Fibroblast of pulmonary artery (primary cell): ENCODE data around the gene UBE2E1.
A peak's percentile ranks its signal among the peaks of the same experiment; 100 is the strongest.
"Not testable (repeated sequence)": the region's sequence is repeated elsewhere in the genome, so short reads cannot be mapped to it uniquely, and the experiment has no call there.

Source experiments
- DNase-seq: peaks from one replicate; pipeline ENCODE4 v3.0.0-alpha.2; 2010; ENCODE audit warnings: low read depth
- H3K4me3 ChIP-seq: replicated peaks from 2 replicates; pipeline ENCODE4 v1.5.1; 2011; ENCODE audit warnings: low read depth, mild to moderate bottlenecking, control low read depth, low read length, moderate library complexity
- CTCF ChIP-seq: IDR thresholded peaks from 2 replicates; pipeline ENCODE4 v1.5.1; 2011; ENCODE audit warnings: mild to moderate bottlenecking, control low read depth, low read length, inconsistent platforms; ENCODE audit errors: missing control alignments

The UBE2E1 gene

DNA sequence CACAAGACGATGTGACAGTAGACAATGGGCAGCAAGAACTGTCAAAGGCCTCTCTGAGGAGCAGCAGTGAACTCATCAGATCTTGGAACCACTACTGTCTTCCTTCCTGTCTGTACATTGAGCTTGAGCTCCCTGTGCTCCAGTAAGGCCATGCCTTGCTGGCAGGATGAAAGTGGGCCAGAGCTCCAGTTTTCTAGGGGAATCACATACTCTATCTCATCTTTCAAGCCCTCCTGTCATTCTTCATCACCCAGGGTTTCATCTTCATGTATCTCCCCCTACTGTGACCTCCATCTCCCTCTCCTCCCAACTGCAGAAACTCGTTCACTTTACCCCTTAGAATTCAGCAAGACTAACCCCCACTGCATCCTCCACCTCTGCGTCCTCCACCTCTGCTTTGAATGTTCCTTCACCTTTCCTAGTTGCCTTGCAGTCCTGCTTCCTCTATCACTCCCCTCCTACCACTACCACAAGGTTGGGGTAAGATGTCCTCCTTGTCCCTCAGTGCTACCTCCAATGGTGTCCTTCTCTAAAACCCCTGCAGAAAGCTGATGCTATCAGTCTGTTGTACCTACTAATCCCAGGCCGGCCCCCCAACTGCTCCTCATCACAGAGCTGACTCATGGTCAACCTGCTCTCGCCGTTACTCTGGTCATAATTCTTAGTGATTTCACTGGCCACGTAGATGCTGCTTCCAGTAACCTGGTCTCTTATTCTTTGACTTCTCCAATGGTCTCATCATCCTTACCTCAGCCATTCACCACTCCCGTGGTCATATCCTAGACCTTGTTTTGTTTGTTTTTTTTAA is 88.7 kb downstream of the UBE2E1 start:
- TF ChIP-seq CTCF = no peak
- no peak overlapping the region for H3K4me3 ChIP-seq
- peak; percentile 14 for DNase-seq

DNA sequence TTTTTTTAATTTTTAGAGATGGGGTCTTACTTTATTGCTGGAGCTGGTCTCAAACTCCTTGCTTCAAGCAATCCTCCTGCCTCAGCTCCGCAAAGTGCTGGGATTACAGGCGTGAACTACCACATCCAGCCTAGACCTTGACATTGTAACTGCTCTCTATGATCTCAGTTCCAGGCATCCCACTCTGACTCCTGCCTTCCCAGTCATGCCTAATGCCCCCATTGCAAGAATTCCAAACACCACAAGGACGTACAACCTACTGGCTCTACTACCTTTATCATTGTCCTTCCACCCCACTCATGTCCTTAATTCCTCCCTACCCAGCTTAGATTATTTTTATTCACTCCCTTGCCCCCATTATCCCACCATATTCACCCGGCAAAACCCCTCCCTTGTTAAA is 89.4 kb downstream of the UBE2E1 start:
- TF ChIP-seq CTCF = no peak
- no peak for DNase-seq
- no peak overlapping the region for H3K4me3 ChIP-seq

DNA sequence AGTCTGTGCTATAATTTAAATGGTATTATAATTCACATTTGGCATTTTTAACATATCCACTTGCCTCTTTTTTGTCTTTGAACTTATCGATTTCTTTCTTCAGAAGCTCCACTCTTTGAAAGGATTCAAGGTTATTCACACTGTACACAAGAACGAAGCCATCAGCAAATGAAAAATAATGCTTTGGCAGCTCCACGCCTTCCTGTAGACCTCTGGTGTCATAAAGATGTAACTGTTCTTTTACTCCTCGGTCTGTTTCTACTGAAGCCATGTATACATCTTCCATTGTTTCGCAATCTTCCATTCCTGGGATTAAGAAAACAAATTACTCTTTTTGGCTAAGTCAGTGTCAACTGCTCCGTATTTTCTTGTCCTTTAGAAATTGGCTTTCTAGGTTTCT is 95.0 kb downstream of the UBE2E1 start:
- peak; percentile 58 for DNase-seq
- TF ChIP-seq CTCF = peak; percentile 10
- no peak overlapping the region for H3K4me3 ChIP-seq

DNA sequence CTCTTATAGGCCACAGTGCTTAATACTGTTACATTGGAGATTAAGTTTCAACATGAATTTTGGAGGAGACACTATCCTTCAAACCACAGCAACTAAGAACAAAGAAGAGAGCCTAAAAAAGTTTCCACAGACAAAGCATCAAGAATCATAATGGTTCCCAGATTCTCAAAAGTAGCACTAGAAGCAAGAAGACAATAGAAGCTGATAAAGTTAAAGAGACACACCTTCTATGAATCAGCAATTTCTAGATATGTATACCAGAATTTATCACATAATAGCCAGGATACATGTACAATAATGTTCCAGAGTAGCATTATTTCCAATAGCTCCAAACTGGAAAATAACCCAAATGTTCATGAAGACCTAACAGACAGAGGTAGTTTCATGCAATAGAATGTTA is 98.8 kb downstream of the UBE2E1 start:
- H3K4me3 ChIP-seq = no peak overlapping the region
- TF ChIP-seq CTCF = no peak
- no peak for DNase-seq

GRCh38 chr3:23909341-23909740 is 103.6 kb downstream of the UBE2E1 start:
- H3K4me3 ChIP-seq = no peak overlapping the region
- TF ChIP-seq CTCF = no peak
- no peak for DNase-seq

GRCh38 chr3:23911397-23911796 is 105.6 kb downstream of the UBE2E1 start:
- no peak for TF ChIP-seq CTCF
- no peak overlapping the region for H3K4me3 ChIP-seq
- no peak for DNase-seq

GRCh38 chr3:23912335-23912734 is 106.6 kb downstream of the UBE2E1 start:
- H3K4me3 ChIP-seq, DNase-seq: not testable (repeated sequence)
